ENCODE results near the gene ARMH4. TPM values are rescaled to one million over a fixed set of nuclear protein-coding genes. Genes with fewer than 3 reads are reported as not detected.

Gene ARMH4
- total RNA-seq, 4 donors from 2014 or later = 0.41 to 2.8 (median 0.48) TPM; not detected in 1

- no peak overlapping the region for H3K4me3 ChIP-seq
- no peak for TF ChIP-seq EP300 (IDR thresholded peaks at IDR 0.05; ENCODE audit: low read depth)
- TF ChIP-seq, protein P1, sequence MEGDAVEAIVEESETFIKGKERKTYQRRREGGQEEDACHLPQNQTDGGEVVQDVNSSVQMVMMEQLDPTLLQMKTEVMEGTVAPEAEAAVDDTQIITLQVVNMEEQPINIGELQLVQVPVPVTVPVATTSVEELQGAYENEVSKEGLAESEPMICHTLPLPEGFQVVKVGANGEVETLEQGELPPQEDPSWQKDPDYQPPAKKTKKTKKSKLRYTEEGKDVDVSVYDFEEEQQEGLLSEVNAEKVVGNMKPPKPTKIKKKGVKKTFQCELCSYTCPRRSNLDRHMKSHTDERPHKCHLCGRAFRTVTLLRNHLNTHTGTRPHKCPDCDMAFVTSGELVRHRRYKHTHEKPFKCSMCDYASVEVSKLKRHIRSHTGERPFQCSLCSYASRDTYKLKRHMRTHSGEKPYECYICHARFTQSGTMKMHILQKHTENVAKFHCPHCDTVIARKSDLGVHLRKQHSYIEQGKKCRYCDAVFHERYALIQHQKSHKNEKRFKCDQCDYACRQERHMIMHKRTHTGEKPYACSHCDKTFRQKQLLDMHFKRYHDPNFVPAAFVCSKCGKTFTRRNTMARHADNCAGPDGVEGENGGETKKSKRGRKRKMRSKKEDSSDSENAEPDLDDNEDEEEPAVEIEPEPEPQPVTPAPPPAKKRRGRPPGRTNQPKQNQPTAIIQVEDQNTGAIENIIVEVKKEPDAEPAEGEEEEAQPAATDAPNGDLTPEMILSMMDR (IDR thresholded peaks at IDR 0.05) = no peak
- no peak for TF ChIP-seq POLR2AphosphoS5 (IDR thresholded peaks at IDR 0.05)
- TF ChIP-seq POLR2A (IDR thresholded peaks at IDR 0.05) = no peak
- no peak for DNase-seq
- intact Hi-C loops (cut with DNase I; ENCODE audit: low total_unique reads) (no loop called here), in situ Hi-C loops (cut with MboI; ENCODE audit: low pct_ligation_motif_present in 1 of 4, low pct_unique_long_range_greater_than_20kb in 1 of 4, low sequenced_read_pairs in 3 of 4) (no loop called here)
- no peak overlapping the region for H3K27ac ChIP-seq
- no peaks in the 10 kb centered on the region for H3K9me3 ChIP-seq
- H3K4me1 ChIP-seq = no peaks in the 10 kb centered on the region
- no peaks in the 10 kb centered on the region for H3K27me3 ChIP-seq
- H3K36me3 ChIP-seq = no peaks in the 10 kb centered on the region
Measured at GRCh38 chr14:57976701-57977100, 175.3 kb downstream of the ARMH4 start.

GRCh38 chr14:57974896-57975295 is 177.1 kb downstream of the ARMH4 start:
- Histone ChIP-seq H3K4me3 (no peak overlapping the region), H3K27ac (no peak overlapping the region), H3K36me3 (no peaks in the 10 kb centered on the region), H3K9me3 (no peaks in the 10 kb centered on the region), H3K27me3 (no peaks in the 10 kb centered on the region), H3K4me1 (no peaks in the 10 kb centered on the region)
- no peak for DNase-seq
- in situ Hi-C loops (cut with MboI; ENCODE audit: low pct_ligation_motif_present in 1 of 4, low pct_unique_long_range_greater_than_20kb in 1 of 4, low sequenced_read_pairs in 3 of 4) (no loop called here), intact Hi-C loops (cut with DNase I; ENCODE audit: low total_unique reads) (no loop called here)
- TF ChIP-seq, protein P1 (IDR thresholded peaks at IDR 0.05) = no peak
- no peak for TF ChIP-seq POLR2AphosphoS5 (IDR thresholded peaks at IDR 0.05)
- TF ChIP-seq POLR2A (IDR thresholded peaks at IDR 0.05) = no peak
- no peak for TF ChIP-seq EP300 (IDR thresholded peaks at IDR 0.05; ENCODE audit: low read depth)
- 73% methylated on average over 1 of the region's 1 CpG; no CpG with 5 or more reads in 1 of the 2 donors for WGBS, 2 donors (ENCODE audit: low coverage in 1 of 2)

GRCh38 chr14:57970594-57970993 is 181.4 kb downstream of the ARMH4 start:
- no peaks in the 10 kb centered on the region for H3K4me1 ChIP-seq
- H3K4me3 ChIP-seq = no peak overlapping the region
- no peaks in the 10 kb centered on the region for H3K36me3 ChIP-seq
- no peak overlapping the region for H3K27ac ChIP-seq
- TF ChIP-seq, protein P1 (IDR thresholded peaks at IDR 0.05) = no peak
- no peak for TF ChIP-seq POLR2A (IDR thresholded peaks at IDR 0.05)
- in situ Hi-C loops (cut with MboI; ENCODE audit: low pct_ligation_motif_present in 1 of 4, low pct_unique_long_range_greater_than_20kb in 1 of 4, low sequenced_read_pairs in 3 of 4) (no loop called here), intact Hi-C loops (cut with DNase I; ENCODE audit: low total_unique reads) (no loop called here)
- H3K27me3 ChIP-seq = no peaks in the 10 kb centered on the region
- no peaks in the 10 kb centered on the region for H3K9me3 ChIP-seq
- WGBS, 2 donors (ENCODE audit: low coverage in 1 of 2) = 48 to 50% methylated on average over 2 to 3 of the region's 3 CpGs
- no peak for DNase-seq

DNA sequence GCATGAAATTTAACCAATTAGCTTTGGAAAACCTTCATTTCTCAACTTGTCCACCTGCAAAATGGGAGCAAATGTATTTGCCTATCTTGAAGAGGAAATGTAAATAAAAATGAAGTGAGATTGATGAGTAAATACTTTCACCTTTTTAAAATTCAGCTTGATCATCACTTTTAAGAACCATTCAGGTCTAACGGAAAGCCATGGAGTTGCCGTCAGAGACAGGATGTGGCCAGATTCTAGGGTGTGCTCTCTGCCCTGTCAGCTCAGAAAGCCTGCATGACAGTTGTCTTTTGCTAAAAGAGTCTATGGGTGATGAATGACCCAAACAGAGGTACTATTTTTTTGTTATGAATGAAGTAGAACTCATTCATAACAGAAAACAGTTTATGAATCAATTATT is 181.8 kb downstream of the ARMH4 start:
- Histone ChIP-seq H3K4me1 (no peaks in the 10 kb centered on the region), H3K4me3 (no peak overlapping the region), H3K36me3 (no peaks in the 10 kb centered on the region), H3K9me3 (no peaks in the 10 kb centered on the region), H3K27me3 (no peaks in the 10 kb centered on the region), H3K27ac (no peak overlapping the region)
- TF ChIP-seq, protein P1 (IDR thresholded peaks at IDR 0.05) = no peak
- TF ChIP-seq EP300 (IDR thresholded peaks at IDR 0.05; ENCODE audit: low read depth) = no peak
- no peak for TF ChIP-seq POLR2A (IDR thresholded peaks at IDR 0.05)
- TF ChIP-seq POLR2AphosphoS5 (IDR thresholded peaks at IDR 0.05) = no peak
- DNase-seq = no peak
- 75 to 83% methylated on average over 2 of the region's 2 CpGs for WGBS, 2 donors (ENCODE audit: low coverage in 1 of 2)
- in situ Hi-C loops (cut with MboI; ENCODE audit: low pct_ligation_motif_present in 1 of 4, low pct_unique_long_range_greater_than_20kb in 1 of 4, low sequenced_read_pairs in 3 of 4) = no loop called here
- intact Hi-C loops (cut with DNase I; ENCODE audit: low total_unique reads) = no loop called here

All from transverse colon (tissue), 4 donors.